Ascending aorta (tissue), 2 donors: Measurements from ENCODE around the gene KANSL1. TPM values are rescaled to one million over a fixed set of nuclear protein-coding genes. Genes with fewer than 3 reads are reported as not detected.

ENCODE experiments used
- DNase-seq, 2 donors: peaks; one replicate each; pipeline ENCODE4 v3.0.0-alpha.2; 2019; ENCODE audit warnings: low spot score in 2 of 2
- H3K27ac ChIP-seq, 2 donors: fragments of 200-600 bp; sonication (generic); one replicate each; pipeline ENCODE4 v1.5.1; 2016 to 2017; ENCODE audit warnings: mild to moderate bottlenecking in 1 of 2
- H3K27me3 ChIP-seq: fragments of 200-600 bp; sonication (generic); one replicate; pipeline ENCODE4 v1.5.1; 2017
- H3K36me3 ChIP-seq, 2 donors: fragments of 200-600 bp; sonication (generic); one replicate each; pipeline ENCODE4 v1.5.1; 2016
- H3K4me1 ChIP-seq, 2 donors: fragments of 200-600 bp; sonication (generic); one replicate each; pipeline ENCODE4 v1.5.1; 2016 to 2017; ENCODE audit warnings: mild to moderate bottlenecking in 1 of 2
- H3K4me3 ChIP-seq, 2 donors: fragments of 200-600 bp; sonication (generic); one replicate each; pipeline ENCODE4 v1.5.1; 2016 to 2017; ENCODE audit warnings: mild to moderate bottlenecking in 1 of 2
- H3K9me3 ChIP-seq, 2 donors: fragments of 200-600 bp; sonication (generic); one replicate each; pipeline ENCODE4 v1.5.1; 2016
- CTCF ChIP-seq, 3 experiments: fragments of 200-600 bp in 2 of 3; fragments of 450-650 bp in 1 of 3; sonication (generic) in 2 of 3; IDR thresholded peaks; one replicate each; pipeline ENCODE4 v1.5.1; 2016 to 2019; ENCODE audit warnings: antibody characterized with exemption in 3 of 3, mild to moderate bottlenecking in 1 of 3, moderate library complexity in 1 of 3
- intact Hi-C: fragments of 100-400 bp; cut with DNase I; formaldehyde crosslinking; loops from one replicate; pipeline ENCODE4 v1.15.1; 2023
- total RNA-seq: library from RNA; depleted of rRNA; stranded (reverse); fragments of >200 nt; gene quantifications from one replicate; pipeline ENCODE4 v1.1.0, GENCODE V29; 2016

KANSL1 gene
- total RNA-seq, 1 donor from 2014 or later = 53.5 TPM

- Histone ChIP-seq H3K27me3 (no peaks in the 10 kb centered on the region), H3K9me3 (no peaks in the 10 kb centered on the region), H3K4me3 (no peak overlapping the region), H3K4me1 (peaks cover 7 to 52% of the 10 kb centered on the region in 2 donors), H3K27ac (no peak overlapping the region), H3K36me3 (peaks cover 12 to 26% of the 10 kb centered on the region in 2 donors)
- TF ChIP-seq CTCF (IDR thresholded peaks at IDR 0.05) = no peak
- intact Hi-C loops = loop anchor here (10.0 kb wide), 1 partner anchor 65 kb away; no protein-coding TSS in a partner anchor
- no peak for DNase-seq
Measured at GRCh38 chr17:46169913-46170638, 23.2 kb downstream of the KANSL1 start.

GRCh38 chr17:46167826-46168569 lies 25.2 kb downstream of the KANSL1 start:
- DNase-seq = no peak
- intact Hi-C loops = loop anchor here (10.0 kb wide), 1 partner anchor 63 kb away; no protein-coding TSS in a partner anchor

GRCh38 chr17:46167267-46167666 lies 26.0 kb downstream of the KANSL1 start:
- peaks cover 7 to 48% of the 10 kb centered on the region in 2 donors for H3K4me1 ChIP-seq
- no peak for TF ChIP-seq CTCF (IDR thresholded peaks at IDR 0.05)
- intact Hi-C loops = loop anchor here (10.0 kb wide), 1 partner anchor 62 kb away; no protein-coding TSS in a partner anchor

More at GRCh38 chr17:46167826-46168569, 25.2 kb downstream of the KANSL1 start:
- Histone ChIP-seq H3K27ac (no peak overlapping the region), H3K9me3 (no peaks in the 10 kb centered on the region), H3K4me1 (peaks cover 7 to 53% of the 10 kb centered on the region in 2 donors), H3K27me3 (no peaks in the 10 kb centered on the region), H3K36me3 (peaks cover 12 to 26% of the 10 kb centered on the region in 2 donors), H3K4me3 (no peak overlapping the region)
- TF ChIP-seq CTCF (IDR thresholded peaks at IDR 0.05) = no peak

GRCh38 chr17:46166692-46167249 lies 26.5 kb downstream of the KANSL1 start:
- no peak for DNase-seq
- peak overlapping the region in 1 of 2 donors; percentile 9 for H3K4me3 ChIP-seq
- peaks cover 10 to 23% of the 10 kb centered on the region in 2 donors for H3K36me3 ChIP-seq
- no peaks in the 10 kb centered on the region for H3K27me3 ChIP-seq
- H3K9me3 ChIP-seq = no peaks in the 10 kb centered on the region
- H3K27ac ChIP-seq = no peak overlapping the region
- no peak for TF ChIP-seq CTCF (IDR thresholded peaks at IDR 0.05)
- intact Hi-C loops = loop anchor here (10.0 kb wide), 1 partner anchor 62 kb away; no protein-coding TSS in a partner anchor
- peaks cover 7 to 46% of the 10 kb centered on the region in 2 donors for H3K4me1 ChIP-seq

More at GRCh38 chr17:46167267-46167666, 26.0 kb downstream of the KANSL1 start:
- peaks cover 12 to 26% of the 10 kb centered on the region in 2 donors for H3K36me3 ChIP-seq
- H3K4me3 ChIP-seq = no peak overlapping the region
- no peaks in the 10 kb centered on the region for H3K9me3 ChIP-seq
- no peak overlapping the region for H3K27ac ChIP-seq
- H3K27me3 ChIP-seq = no peaks in the 10 kb centered on the region
- DNase-seq = no peak

- DNase-seq = no peak
- Histone ChIP-seq H3K27ac (no peak overlapping the region), H3K36me3 (no peaks in the 10 kb centered on the region), H3K4me1 (peaks cover 7 to 49% of the 10 kb centered on the region in 2 donors), H3K27me3 (no peaks in the 10 kb centered on the region), H3K4me3 (no peak overlapping the region), H3K9me3 (no peaks in the 10 kb centered on the region)
- TF ChIP-seq CTCF (IDR thresholded peaks at IDR 0.05) = no peak
- intact Hi-C loops = loop anchor here (10.0 kb wide), 1 partner anchor 59 kb away; no protein-coding TSS in a partner anchor
Measured at GRCh38 chr17:46163929-46164594, 29.2 kb downstream of the KANSL1 start.
